HepG2 (cell line): ENCODE results near the gene SYT11. TPM values are rescaled to one million over a fixed set of nuclear protein-coding genes. Genes with fewer than 3 reads are reported as not detected.

Experiments used
- ATF1 ChIP-seq: IDR thresholded peaks from 2 replicates; pipeline ENCODE4 v1.6.1; 2016; ENCODE audit warnings: mild to moderate bottlenecking, control low read depth
- ATF7-NPFF ChIP-seq: sonication (generic); formaldehyde crosslinking; IDR thresholded peaks from 2 replicates; pipeline ENCODE4 v1.8.1; 2023; ENCODE audit warnings: mild to moderate bottlenecking, low read depth, missing genetic modification reagents, moderate library complexity
- CREB1 ChIP-seq, 2 experiments: fragments of 450-650 bp in 1 of 2; IDR thresholded peaks; 2 replicates each; pipeline ENCODE4 v1.6.1; 2016 to 2017; ENCODE audit warnings: control low read depth in 1 of 2, mild to moderate bottlenecking in 1 of 2, missing compliant biosample characterization in 1 of 2, missing genetic modification characterization in 1 of 2
- DRAP1 ChIP-seq: IDR thresholded peaks from 2 replicates; pipeline ENCODE4 v1.6.1; 2016; ENCODE audit warnings: missing genetic modification reagents, missing compliant biosample characterization
- ESRRA ChIP-seq: sonication (generic); formaldehyde crosslinking; IDR thresholded peaks from 2 replicates; pipeline ENCODE4 v1.5.1; 2020; ENCODE audit warnings: mild to moderate bottlenecking, low read depth, missing genetic modification reagents
- FOXO1 ChIP-seq: sonication (generic); formaldehyde crosslinking; IDR thresholded peaks from 2 replicates; pipeline ENCODE4 v1.4.0; 2020; ENCODE audit warnings: missing genetic modification reagents
- GABPA ChIP-seq, 2 experiments: IDR thresholded peaks; 2 replicates each; pipeline ENCODE4 v1.6.1; 2011 to 2016; ENCODE audit warnings: low read depth in 2 of 2, low read length in 1 of 2, missing biosample characterization in 1 of 2, missing genetic modification characterization in 1 of 2
- HBP1 ChIP-seq: IDR thresholded peaks from 2 replicates; pipeline ENCODE4 v1.6.1; 2016; ENCODE audit warnings: low read depth, control low read depth
- HMGA1 ChIP-seq: sonication (generic); formaldehyde crosslinking; conservative IDR thresholded peaks from 2 replicates; pipeline ENCODE4 v1.4.0; 2020; ENCODE audit warnings: missing genetic modification reagents
- NCOA2 ChIP-seq: sonication (generic); formaldehyde crosslinking; IDR thresholded peaks from 2 replicates; pipeline ENCODE4 v1.8.0; 2022; ENCODE audit warnings: inconsistent platforms
- NRL ChIP-seq: sonication (generic); formaldehyde crosslinking; IDR thresholded peaks from 2 replicates; pipeline ENCODE4 v1.5.0; 2020; ENCODE audit warnings: missing genetic modification reagents, mild to moderate bottlenecking, moderate library complexity, borderline replicate concordance
- SAP130 ChIP-seq: IDR thresholded peaks from 2 replicates; pipeline ENCODE4 v1.6.1; 2016; ENCODE audit warnings: low read depth
- SIN3B ChIP-seq: fragments of 150-350 bp; IDR thresholded peaks from 2 replicates; pipeline ENCODE4 v1.6.1; 2014; ENCODE audit warnings: low read length
- ZHX2 ChIP-seq, 2 experiments: sonication (generic) in 1 of 2; formaldehyde crosslinking in 1 of 2; IDR thresholded peaks; 2 replicates each; pipeline versions ENCODE4 v1.6.1 to v1.9.0; 2014 to 2022; ENCODE audit warnings: antibody characterized with exemption in 1 of 2, borderline replicate concordance in 1 of 2, inconsistent platforms in 1 of 2, low read depth in 1 of 2, missing genetic modification reagents in 1 of 2
- ZNF10 ChIP-seq: sonication (generic); formaldehyde crosslinking; IDR thresholded peaks from 2 replicates; pipeline ENCODE4 v1.4.0; 2020; ENCODE audit warnings: mild to moderate bottlenecking, low read depth, missing genetic modification reagents, borderline replicate concordance
- ZNF362 ChIP-seq: sonication (generic); formaldehyde crosslinking; IDR thresholded peaks from 2 replicates; pipeline ENCODE4 v1.4.0; 2020; ENCODE audit warnings: missing genetic modification reagents, mild to moderate bottlenecking, borderline replicate concordance
- ZNF547 ChIP-seq: sonication (generic); formaldehyde crosslinking; IDR thresholded peaks from 2 replicates; pipeline ENCODE4 v1.5.1; 2020; ENCODE audit warnings: mild to moderate bottlenecking, missing genetic modification reagents
- ZNF816 ChIP-seq: sonication (generic); formaldehyde crosslinking; IDR thresholded peaks from 2 replicates; pipeline ENCODE4 v1.8.0; 2022; ENCODE audit warnings: missing genetic modification reagents, mild to moderate bottlenecking, borderline replicate concordance
- polyA plus RNA-seq, 8 experiments: library from polyadenylated mRNA; depleted of rRNA in 3 of 8; stranded (reverse) in 7 of 8; unstranded in 1 of 8; fragments of >200 nt; fragmentation: Illumina TruSeq in 4 of 8; extraction: Trizol in 4 of 8; gene quantifications; 2 replicates each; pipeline versions ENCODE4 v1.2.1 to v1.2.3, GENCODE V29; 2011 to 2016; ENCODE audit warnings: low read depth in 4 of 8, missing spikeins in 1 of 8, mixed read lengths in 1 of 8; ENCODE audit not compliant: insufficient read depth in 1 of 8
- total RNA-seq, 5 experiments: library from RNA; depleted of rRNA; stranded (reverse); fragments of >200 nt; fragmentation: Illumina TruSeq; extraction: Trizol; gene quantifications; 2 replicates each; pipeline ENCODE4 v1.2.3, GENCODE V29; 2016; ENCODE audit warnings: low read depth in 1 of 5

Gene SYT11
- total and polyA plus RNA-seq, 2 of the 13 experiments (the other 11 are each of a cell fraction or from before 2014, with no cell fraction given): 0.22 to 0.59 TPM

GRCh38 chr1:155856975-155857930 is 2.1 kb upstream of the SYT11 start, which contains the start of gene GON4L (continued):
- TF ChIP-seq ZHX2 (IDR thresholded peaks at IDR 0.05; ENCODE audit: low read depth) (peak; percentile 80; the same call in 1 of the 2 replicates), ZHX2 (CRISPR knock-in tag; IDR thresholded peaks at IDR 0.05; ENCODE audit: borderline replicate concordance) (no peak), NCOA2 (peak; percentile 47; the same call in 1 of the 2 replicates), ZNF547 (CRISPR knock-in tag) (0 out of 2 replicates have a peak, but pooled peaks have one; percentile 43), ZNF816 (CRISPR knock-in tag) (peak; percentile 57), SAP130 (CRISPR knock-in tag) (peak; percentile 96), DRAP1 (CRISPR knock-in tag) (peak; percentile 83), ZNF10 (no peak), NRL (CRISPR knock-in tag) (peak; percentile 74), CREB1 (IDR thresholded peaks at IDR 0.05) (peak; percentile 71), CREB1 (CRISPR knock-in tag; IDR thresholded peaks at IDR 0.05) (peak; percentile 98), HMGA1 (CRISPR knock-in tag) (no peak), SIN3B (no peak), GABPA (IDR thresholded peaks at IDR 0.05; ENCODE audit: low read depth, low read length) (peak; percentile 78), GABPA (CRISPR knock-in tag; IDR thresholded peaks at IDR 0.05; ENCODE audit: low read depth) (peak; percentile 97), ESRRA (CRISPR knock-in tag) (peak; percentile 17; the same call in 1 of the 2 replicates), HBP1 (CRISPR knock-in tag) (peak; percentile 76; the same call in 1 of the 2 replicates), FOXO1 (CRISPR knock-in tag) (peak; percentile 13; the same call in 1 of the 2 replicates), ZNF362 (CRISPR knock-in tag) (0 out of 2 replicates have a peak, but pooled peaks have one; percentile 20), ATF1 (CRISPR knock-in tag) (peak; percentile 92), ATF7-NPFF (CRISPR knock-in tag) (peak; percentile 78; the same call in 1 of the 2 replicates)
